H1 (cell line): ENCODE measurements around the gene CALM1. TPM values are rescaled to one million over a fixed set of nuclear protein-coding genes. Genes with fewer than 3 reads are reported as not detected.

Experiments used
- CTCF ChIA-PET: fragments of 300-600 bp; sonication (Branson Sonifier 250); formaldehyde crosslinking; loops from one replicate; lab custom pipeline; 2021; ENCODE audit not compliant: partially characterized antibody; lab: Charles Lee
- POLR2A ChIA-PET: fragments of 300-600 bp; sonication (Branson Sonifier 250); formaldehyde crosslinking; loops from one replicate; lab custom pipeline; 2021; ENCODE audit warnings: inconsistent platforms; ENCODE audit not compliant: partially characterized antibody; lab: Charles Lee
- DNase-seq, 2 experiments: peaks; one replicate each; pipeline versions ENCODE4 v3.0.0 to v3.0.0-alpha.2; 2010 to 2022; ENCODE audit warnings: low spot score in 2 of 2, low read depth in 1 of 2, mixed read lengths in 1 of 2
- FAIRE-seq: peaks from 2 replicates; lab custom pipeline; 2011; peaks lifted over from hg19 to GRCh38; lab: Jason Lieb, UNC
- H2AFZ ChIP-seq: 2 replicates; pipeline ENCODE4 v1.8.1; 2012; ENCODE audit warnings: low read length, inconsistent platforms
- H2AK5ac ChIP-seq: 2 replicates; pipeline ENCODE4 v1.6.1; 2013; ENCODE audit warnings: low read depth, low read length
- H2BK120ac ChIP-seq: replicated peaks from 2 replicates; pipeline ENCODE3; 2013; ENCODE audit warnings: low read depth, low read length, inconsistent platforms
- H2BK12ac ChIP-seq: 2 replicates; pipeline ENCODE4 v1.6.1; 2013; ENCODE audit warnings: low read depth, low read length
- H2BK15ac ChIP-seq: 2 replicates; pipeline ENCODE4 v1.6.1; 2013; ENCODE audit warnings: low read length
- H2BK20ac ChIP-seq: 2 replicates; pipeline ENCODE4 v1.6.1; 2013; ENCODE audit warnings: low read length
- H2BK5ac ChIP-seq: 2 replicates; pipeline ENCODE4 v1.6.1; 2013; ENCODE audit warnings: low read depth, low read length
- H3K14ac ChIP-seq: 2 replicates; pipeline ENCODE4 v1.6.1; 2013; ENCODE audit warnings: inconsistent platforms; ENCODE audit not compliant: insufficient read length
- H3K18ac ChIP-seq: 2 replicates; pipeline ENCODE4 v1.6.1; 2013; ENCODE audit warnings: low read length; ENCODE audit errors: extremely low read depth
- H3K23ac ChIP-seq: 2 replicates; pipeline ENCODE4 v1.6.1; 2013; ENCODE audit warnings: inconsistent platforms; ENCODE audit not compliant: insufficient read length
- H3K23me2 ChIP-seq: 2 replicates; pipeline ENCODE4 v1.6.1; 2013; ENCODE audit warnings: low read depth, low read length
- H3K27ac ChIP-seq: 2 replicates; pipeline ENCODE4 v1.6.1; 2011; ENCODE audit warnings: low read depth, low read length, inconsistent platforms
- H3K27me3 ChIP-seq, 4 experiments: replicated peaks in 1 of 4; 1 replicate in 1 of 4; 2 replicates in 3 of 4; pipeline versions ENCODE4 v1.6.1 to v1.8.1; 2011 to 2013; ENCODE audit warnings: low read length in 3 of 4, mild to moderate bottlenecking in 3 of 4, inconsistent platforms in 2 of 4, mixed read lengths in 2 of 4, moderate library complexity in 1 of 4; ENCODE audit not compliant: control insufficient read depth in 3 of 4, insufficient read depth in 3 of 4; ENCODE audit errors: extremely low read depth in 1 of 4
- H3K36me3 ChIP-seq, 4 experiments: 2 replicates each; pipeline versions ENCODE4 v1.6.1 to v1.8.1; 2011 to 2013; ENCODE audit warnings: mild to moderate bottlenecking in 4 of 4, low read length in 3 of 4, moderate library complexity in 2 of 4, control low read depth in 1 of 4, inconsistent platforms in 1 of 4; ENCODE audit not compliant: insufficient read depth in 4 of 4, control insufficient read depth in 2 of 4
- H3K4ac ChIP-seq: replicated peaks from 2 replicates; pipeline ENCODE3; 2013; ENCODE audit warnings: low read length, low read depth, mixed read lengths, inconsistent platforms; ENCODE audit not compliant: insufficient read length
- H3K4me1 ChIP-seq, 4 experiments: replicated peaks in 1 of 4; 1 replicate in 1 of 4; 2 replicates in 3 of 4; pipeline versions ENCODE4 v1.6.1 to v1.8.1; 2011 to 2013; ENCODE audit warnings: low read length in 3 of 4, inconsistent platforms in 2 of 4, mixed read lengths in 1 of 4; ENCODE audit not compliant: insufficient read depth in 4 of 4, control insufficient read depth in 3 of 4
- H3K4me2 ChIP-seq, 2 experiments: 2 replicates each; pipeline versions ENCODE4 v1.6.1 to v1.8.1; 2011 to 2013; ENCODE audit warnings: low read depth in 2 of 2, low read length in 2 of 2, control low read depth in 1 of 2, inconsistent platforms in 1 of 2, mild to moderate bottlenecking in 1 of 2; ENCODE audit not compliant: insufficient read depth in 1 of 2
- H3K4me3 ChIP-seq, 4 experiments: fragments of 200-600, 300-600 bp in 1 of 4; sonication (generic), shearing (Covaris generic), sonication (Bioruptor Twin) in 1 of 4; 2 replicates each; pipeline versions ENCODE4 v1.5.1 to v1.8.1; 2011 to 2016; ENCODE audit warnings: low read length in 4 of 4, low read depth in 3 of 4, control low read depth in 2 of 4, inconsistent platforms in 2 of 4, mild to moderate bottlenecking in 2 of 4, mixed read lengths in 1 of 4, moderate library complexity in 1 of 4; ENCODE audit not compliant: insufficient read depth in 2 of 4; ENCODE audit errors: extremely low read depth in 1 of 4
- H3K56ac ChIP-seq: replicated peaks from 2 replicates; pipeline ENCODE3; 2013; ENCODE audit warnings: low read depth, mild to moderate bottlenecking, mixed read lengths, low read length, inconsistent platforms; ENCODE audit not compliant: insufficient read length
- H3K79me1 ChIP-seq: 2 replicates; pipeline ENCODE4 v1.6.1; 2013; ENCODE audit warnings: low read depth, low read length, control low read depth
- H3K79me2 ChIP-seq, 2 experiments: 2 replicates each; pipeline versions ENCODE4 v1.6.1 to v1.8.1; 2012 to 2013; ENCODE audit warnings: low read length in 2 of 2, mild to moderate bottlenecking in 2 of 2, inconsistent platforms in 1 of 2; ENCODE audit not compliant: insufficient read depth in 2 of 2, control insufficient read depth in 1 of 2
- H3K9ac ChIP-seq, 4 experiments: replicated peaks in 1 of 4; 1 replicate in 1 of 4; 2 replicates in 3 of 4; pipeline versions ENCODE4 v1.6.1 to v1.8.1; 2011 to 2013; ENCODE audit warnings: low read depth in 3 of 4, low read length in 3 of 4, control low read depth in 2 of 4, mild to moderate bottlenecking in 2 of 4, moderate library complexity in 2 of 4, inconsistent platforms in 1 of 4; ENCODE audit errors: extremely low read depth in 1 of 4
- H3K9me3 ChIP-seq, 2 experiments: 2 replicates each; pipeline versions ENCODE4 v1.6.1 to v1.8.1; 2012 to 2013; ENCODE audit warnings: mild to moderate bottlenecking in 2 of 2, moderate library complexity in 2 of 2, control low read depth in 1 of 2, inconsistent platforms in 1 of 2, low read depth in 1 of 2, low read length in 1 of 2, mixed read lengths in 1 of 2; ENCODE audit not compliant: insufficient read depth in 2 of 2
- H4K20me1 ChIP-seq, 2 experiments: replicated peaks in 1 of 2; 2 replicates each; pipeline versions ENCODE3 to v1.8.1; 2011 to 2013; ENCODE audit warnings: inconsistent platforms in 2 of 2, low read length in 2 of 2, mild to moderate bottlenecking in 1 of 2; ENCODE audit not compliant: insufficient read depth in 2 of 2, control insufficient read depth in 1 of 2
- H4K5ac ChIP-seq: 2 replicates; pipeline ENCODE4 v1.6.1; 2013; ENCODE audit warnings: low read length, low read depth, mixed read lengths, inconsistent platforms; ENCODE audit not compliant: insufficient read length
- H4K8ac ChIP-seq: 2 replicates; pipeline ENCODE4 v1.8.0; 2013; ENCODE audit warnings: mild to moderate bottlenecking, moderate library complexity, low read length, inconsistent platforms; ENCODE audit not compliant: insufficient read depth; ENCODE audit errors: extremely low read depth
- H4K91ac ChIP-seq: replicated peaks from 2 replicates; pipeline ENCODE3; 2013; ENCODE audit warnings: low read length, mixed read lengths, inconsistent platforms; ENCODE audit not compliant: insufficient read length
- BACH1 ChIP-seq: IDR thresholded peaks from 2 replicates; pipeline ENCODE4 v1.6.1; 2012; ENCODE audit warnings: low read length, improper control_type of control experiment
- GABPA ChIP-seq: IDR thresholded peaks from 2 replicates; pipeline ENCODE4 v1.6.1; 2011; ENCODE audit warnings: mild to moderate bottlenecking, low read length, moderate library complexity, borderline replicate concordance; ENCODE audit not compliant: insufficient read depth
- MAX ChIP-seq: IDR thresholded peaks from 2 replicates; pipeline ENCODE4 v1.6.1; 2012; ENCODE audit warnings: inconsistent platforms
- RAD21 ChIP-seq, 2 experiments: IDR thresholded peaks in 1 of 2; conservative IDR thresholded peaks in 1 of 2; 2 replicates each; pipeline ENCODE4 v1.6.1; 2011; ENCODE audit warnings: low read depth in 2 of 2, low read length in 2 of 2, improper control_type of control experiment in 1 of 2, inconsistent platforms in 1 of 2, mild to moderate bottlenecking in 1 of 2, moderate library complexity in 1 of 2
- RFX5 ChIP-seq: IDR thresholded peaks from 2 replicates; pipeline ENCODE4 v1.6.1; 2011; ENCODE audit warnings: low read depth, low read length, improper control_type of control experiment, borderline replicate concordance
- RXRA ChIP-seq: IDR thresholded peaks from 2 replicates; pipeline ENCODE4 v1.6.1; 2011; ENCODE audit warnings: low read depth, mild to moderate bottlenecking, low read length, moderate library complexity; ENCODE audit not compliant: insufficient read depth
- WGBS, 2 experiments: shearing (Covaris generic) in 1 of 2; methylation state at CpG; one replicate each; pipeline versions ENCODE4 v1.1.6 to v1.1.7; 2013 to 2015; ENCODE audit warnings: low lambda C conversion rate in 2 of 2, mixed read lengths in 2 of 2, inconsistent platforms in 1 of 2, low coverage in 1 of 2, missing lambda C conversion rate in 1 of 2; ENCODE audit not compliant: insufficient replicate concordance in 2 of 2, insufficient coverage in 1 of 2, insufficient read length in 1 of 2; ENCODE audit errors: extremely low coverage in 1 of 2, missing lambda C conversion rate in 1 of 2; 5-methylcytosine and 5-hydroxymethylcytosine counted together
- polyA plus RNA-seq, 7 experiments: library from polyadenylated mRNA; depleted of rRNA in 3 of 7; stranded (reverse) in 5 of 7; unstranded in 2 of 7; fragments of >200 nt in 5 of 7; fragments of 200-250 nt in 2 of 7; gene quantifications; 1 replicate in 5 of 7; 2 replicates in 1 of 7; 4 replicates in 1 of 7; pipeline versions ENCODE4 v1.2.1 to v1.2.3, GENCODE V29; 2011 to 2013; ENCODE audit warnings: missing spikeins in 2 of 7, mixed read lengths in 2 of 7
- total RNA-seq: library from RNA; stranded (reverse); fragmentation: NEBNext Ultra II Directional; extraction: Animal tissue kit (Norgen Biotek cat#: 25700); gene quantifications from 2 replicates; pipeline ENCODE4 v1.2.1, GENCODE V29; 2021

CALM1 gene
- total and polyA plus RNA-seq, 2 of the 8 experiments (the other 6 are each of a cell fraction or from before 2014, with no cell fraction given) = 285 to 422 TPM

GRCh38 chr14:90374813-90375212, 22.0 kb upstream of the CALM1 start:
- no peak overlapping the region for H3K18ac ChIP-seq
- DNase-seq (no peak), FAIRE-seq (no peak)
- no peak overlapping the region for H2BK5ac ChIP-seq
- 96% methylated on average over 3 of the region's 4 CpGs; no CpG with 5 or more reads in 1 of the 2 experiments for WGBS, 2 experiments
- no peaks in the 10 kb centered on the region for H3K4me1 ChIP-seq
- no peaks in the 10 kb centered on the region for H3K9me3 ChIP-seq
- no peak overlapping the region for H3K9ac ChIP-seq
- H3K27me3 ChIP-seq = no peaks in the 10 kb centered on the region
- no peaks in the 10 kb centered on the region for H3K79me1 ChIP-seq
- H3K23ac ChIP-seq = no peak overlapping the region
- CTCF ChIA-PET = interaction anchor here (0.6 to 1.0 kb wide), 4 partner anchors 112 to 528 kb away, joined by 3 read pairs; no protein-coding TSS in a partner anchor
- no peak overlapping the region for H2BK15ac ChIP-seq
- no peak overlapping the region for H2AFZ ChIP-seq
- TF ChIP-seq BACH1 (no peak), GABPA (no peak), RFX5 (no peak), MAX (no peak), RXRA (no peak), RAD21 (IDR thresholded peaks at IDR 0.05 in 1 of 2, conservative IDR thresholded peaks at IDR 0.05 in 1 of 2; ENCODE audit: low read depth in 2 of 2, low read length in 2 of 2) (no peak)
- TF ChIP-seq, all 59 proteins: peak for 0
- Histone ChIP-seq H3K27ac (no peak overlapping the region), H2AK5ac (no peak overlapping the region), H4K8ac (no peak overlapping the region), H4K91ac (no peak overlapping the region), H3K4me2 (no peak overlapping the region), H4K20me1 (no peaks in the 10 kb centered on the region), H3K23me2 (no peaks in the 10 kb centered on the region), H2BK120ac (no peak overlapping the region), H3K4ac (no peak overlapping the region), H3K4me3 (no peak overlapping the region), H2BK12ac (no peak overlapping the region), H3K14ac (no peak overlapping the region), H3K79me2 (no peaks in the 10 kb centered on the region), H3K36me3 (no peaks in the 10 kb centered on the region), H2BK20ac (no peak overlapping the region), H4K5ac (no peak overlapping the region), H3K56ac (no peak overlapping the region)
- POLR2A ChIA-PET = interaction anchor here (0.6 to 1.8 kb wide), 5 partner anchors 9 to 109 kb away, joined by 3 to 8 read pairs (median 3); no protein-coding TSS in a partner anchor
